Measurements from ENCODE around the gene EIF3L. TPM values are rescaled to one million over a fixed set of nuclear protein-coding genes. Genes with fewer than 3 reads are reported as not detected.

EIF3L gene
- total RNA-seq, 1 experiment from 2014 or later: 582 TPM

- peaks cover 65% of the 10 kb centered on the region for H4K20me1 ChIP-seq (ENCODE audit: insufficient read depth)
- no peaks in the 10 kb centered on the region for H3K9me2 ChIP-seq (ENCODE audit: insufficient read depth)
- H3K9me3 ChIP-seq (ENCODE audit: insufficient read depth, low read depth): no peaks in the 10 kb centered on the region
- no peak overlapping the region for H3K27ac ChIP-seq
- H3K36me3 ChIP-seq (ENCODE audit: low read depth): peaks cover 27% of the 10 kb centered on the region
- no peaks in the 10 kb centered on the region for H3K4me1 ChIP-seq (replicated peaks; ENCODE audit: insufficient read depth)
- TF ChIP-seq, protein P1, sequence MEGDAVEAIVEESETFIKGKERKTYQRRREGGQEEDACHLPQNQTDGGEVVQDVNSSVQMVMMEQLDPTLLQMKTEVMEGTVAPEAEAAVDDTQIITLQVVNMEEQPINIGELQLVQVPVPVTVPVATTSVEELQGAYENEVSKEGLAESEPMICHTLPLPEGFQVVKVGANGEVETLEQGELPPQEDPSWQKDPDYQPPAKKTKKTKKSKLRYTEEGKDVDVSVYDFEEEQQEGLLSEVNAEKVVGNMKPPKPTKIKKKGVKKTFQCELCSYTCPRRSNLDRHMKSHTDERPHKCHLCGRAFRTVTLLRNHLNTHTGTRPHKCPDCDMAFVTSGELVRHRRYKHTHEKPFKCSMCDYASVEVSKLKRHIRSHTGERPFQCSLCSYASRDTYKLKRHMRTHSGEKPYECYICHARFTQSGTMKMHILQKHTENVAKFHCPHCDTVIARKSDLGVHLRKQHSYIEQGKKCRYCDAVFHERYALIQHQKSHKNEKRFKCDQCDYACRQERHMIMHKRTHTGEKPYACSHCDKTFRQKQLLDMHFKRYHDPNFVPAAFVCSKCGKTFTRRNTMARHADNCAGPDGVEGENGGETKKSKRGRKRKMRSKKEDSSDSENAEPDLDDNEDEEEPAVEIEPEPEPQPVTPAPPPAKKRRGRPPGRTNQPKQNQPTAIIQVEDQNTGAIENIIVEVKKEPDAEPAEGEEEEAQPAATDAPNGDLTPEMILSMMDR (conservative IDR thresholded peaks at IDR 0.05): no peak
- H3K27me3 ChIP-seq (ENCODE audit: insufficient read depth, low read depth): no peaks in the 10 kb centered on the region
- H3F3A ChIP-seq (ENCODE audit: insufficient read depth, low read depth): peaks cover 24% of the 10 kb centered on the region; the same call in 1 of the 2 replicates
- H3K4me2 ChIP-seq: no peak overlapping the region
- H2AFZ ChIP-seq: no peak overlapping the region
- intact Hi-C loops (cut with micrococcal nuclease; ENCODE audit: unreplicated experiment): no loop called here
- no TSS peak for BruUV-seq (replicated peaks)
- ChIA-PET CTCF (interaction anchor here (0.7 kb wide), 2 partner anchors 30 to 39 kb away, joined by 6 to 16 read pairs; no protein-coding TSS in a partner anchor), POLR2A (ENCODE audit: unreplicated experiment) (interaction anchor here (0.7 kb wide), 1 partner anchor 345 kb away, joined by 4 read pairs; no protein-coding TSS in a partner anchor)
- no peaks in the 10 kb centered on the region for H3K79me2 ChIP-seq (ENCODE audit: low read depth)
- DNase-seq: no peak
- no peak overlapping the region for H3K4me3 ChIP-seq
These were observed 77.1 kb downstream of the EIF3L start for GRCh38 chr22:37926358-37926757.

DNA sequence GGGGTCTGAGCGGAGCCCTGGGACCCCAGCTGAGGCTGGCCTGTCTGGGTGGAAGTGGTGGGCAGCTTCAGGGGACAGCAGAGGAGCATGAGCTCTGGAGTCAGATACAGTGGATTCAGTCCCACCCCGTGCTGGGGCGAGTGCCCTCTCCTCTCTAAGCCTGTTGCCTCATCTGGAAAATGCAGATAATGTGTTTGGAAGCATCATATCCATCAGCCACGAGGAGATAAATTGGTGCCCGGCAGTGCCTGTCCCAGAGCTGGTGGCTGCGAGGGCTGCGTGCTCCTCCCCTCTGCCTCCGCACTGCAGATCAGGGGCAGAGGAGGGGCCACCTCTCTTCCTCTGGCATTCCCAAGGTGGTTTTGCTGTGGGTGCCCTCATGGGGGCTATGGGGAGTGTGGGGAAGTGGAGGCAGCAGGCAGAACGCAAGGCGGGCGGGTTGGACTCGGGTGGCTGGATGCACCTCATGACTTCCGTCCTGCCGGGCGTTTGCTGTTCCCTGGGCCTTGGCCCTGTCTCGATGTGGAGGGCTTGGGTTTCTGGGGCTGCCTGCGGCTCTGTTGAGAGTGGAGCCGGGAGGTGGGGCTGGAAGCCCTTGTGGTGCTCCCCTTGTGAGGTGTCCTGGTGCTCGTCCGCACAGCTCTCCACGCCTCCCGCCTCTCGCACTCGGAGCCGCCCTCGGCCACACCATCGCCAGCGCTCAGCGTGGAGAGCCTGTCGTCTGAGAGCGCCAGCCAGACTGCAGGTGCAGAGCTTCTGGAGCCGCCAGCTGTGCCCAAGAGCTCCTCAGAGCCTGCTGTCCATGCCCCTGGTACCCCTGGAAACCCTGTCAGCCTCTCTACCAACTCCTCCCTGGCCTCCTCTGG lies 77.8 kb downstream of the EIF3L start:
- H3K4me2 ChIP-seq: no peak overlapping the region
- no peaks in the 10 kb centered on the region for H3K9me2 ChIP-seq (ENCODE audit: insufficient read depth)
- H3K4me1 ChIP-seq (replicated peaks; ENCODE audit: insufficient read depth): no peaks in the 10 kb centered on the region
- CTCF ChIA-PET: interaction anchor here (0.7 kb wide), 2 partner anchors 31 to 40 kb away, joined by 6 to 16 read pairs; no protein-coding TSS in a partner anchor
- H3K9me3 ChIP-seq (ENCODE audit: insufficient read depth, low read depth): no peaks in the 10 kb centered on the region
- no peak for TF ChIP-seq EZH2 (IDR thresholded peaks at IDR 0.05; ENCODE audit: low read depth)
- TF ChIP-seq, protein P1 (conservative IDR thresholded peaks at IDR 0.05): no peak
- no peak overlapping the region for H2AFZ ChIP-seq
- no peaks in the 10 kb centered on the region for H3K27me3 ChIP-seq (ENCODE audit: insufficient read depth, low read depth)
- H4K20me1 ChIP-seq (ENCODE audit: insufficient read depth): peaks cover 66% of the 10 kb centered on the region
- no peak overlapping the region for H3K27ac ChIP-seq
- POLR2A ChIA-PET (ENCODE audit: unreplicated experiment): interaction anchor here (0.7 kb wide), 1 partner anchor 345 kb away, joined by 4 read pairs; no protein-coding TSS in a partner anchor
- intact Hi-C loops (cut with micrococcal nuclease; ENCODE audit: unreplicated experiment): no loop called here
- peaks cover 29% of the 10 kb centered on the region; the same call in 1 of the 2 replicates for H3K36me3 ChIP-seq (ENCODE audit: low read depth)
- BruUV-seq (replicated peaks): no TSS peak
- H3K4me3 ChIP-seq: no peak overlapping the region
- H3F3A ChIP-seq (ENCODE audit: insufficient read depth, low read depth): peaks cover 24% of the 10 kb centered on the region
- no peak for DNase-seq
- no peaks in the 10 kb centered on the region for H3K79me2 ChIP-seq (ENCODE audit: low read depth)

DNA sequence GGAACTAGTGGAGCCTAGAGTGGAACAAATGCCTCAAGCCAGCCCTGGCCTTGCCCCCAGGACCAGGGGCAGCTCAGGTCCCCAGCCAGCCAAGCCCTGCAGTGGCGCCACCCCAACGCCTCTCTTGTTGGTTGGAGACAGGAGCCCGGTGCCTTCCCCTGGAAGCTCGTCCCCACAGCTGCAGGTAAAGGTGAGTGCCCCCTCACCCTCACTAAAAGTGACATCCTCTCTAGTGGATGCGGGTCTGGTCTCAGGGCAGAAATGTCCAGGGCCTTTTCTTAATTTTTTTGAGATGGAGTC lies 78.4 kb downstream of the EIF3L start:
- no peak for DNase-seq
- H3K4me1 ChIP-seq (replicated peaks; ENCODE audit: insufficient read depth): peaks cover under 1% of the 10 kb centered on the region; the same call in 1 of the 2 replicates
- no peaks in the 10 kb centered on the region for H3K9me2 ChIP-seq (ENCODE audit: insufficient read depth)
- H4K20me1 ChIP-seq (ENCODE audit: insufficient read depth): peaks cover 69% of the 10 kb centered on the region
- peaks cover 29% of the 10 kb centered on the region for H3F3A ChIP-seq (ENCODE audit: insufficient read depth, low read depth)
- no peaks in the 10 kb centered on the region for H3K79me2 ChIP-seq (ENCODE audit: low read depth)
- no peak overlapping the region for H2AFZ ChIP-seq
- H3K4me3 ChIP-seq: no peak overlapping the region
- TF ChIP-seq, protein P1 (conservative IDR thresholded peaks at IDR 0.05): no peak
- TF ChIP-seq EZH2 (IDR thresholded peaks at IDR 0.05; ENCODE audit: low read depth): no peak
- no peaks in the 10 kb centered on the region for H3K9me3 ChIP-seq (ENCODE audit: insufficient read depth, low read depth)
- BruUV-seq (replicated peaks): no TSS peak
- H3K36me3 ChIP-seq (ENCODE audit: low read depth): peaks cover 29% of the 10 kb centered on the region; the same call in 1 of the 2 replicates
- intact Hi-C loops (cut with micrococcal nuclease; ENCODE audit: unreplicated experiment): no loop called here
- CTCF ChIA-PET: no interaction called here
- H3K4me2 ChIP-seq: no peak overlapping the region
- no peak overlapping the region for H3K27ac ChIP-seq
- H3K27me3 ChIP-seq (ENCODE audit: insufficient read depth, low read depth): no peaks in the 10 kb centered on the region
- POLR2A ChIA-PET (ENCODE audit: unreplicated experiment): no interaction called here

All from PC-9 (cell line).